ENCODE data around the gene TOP1.

Gene TOP1

DNA sequence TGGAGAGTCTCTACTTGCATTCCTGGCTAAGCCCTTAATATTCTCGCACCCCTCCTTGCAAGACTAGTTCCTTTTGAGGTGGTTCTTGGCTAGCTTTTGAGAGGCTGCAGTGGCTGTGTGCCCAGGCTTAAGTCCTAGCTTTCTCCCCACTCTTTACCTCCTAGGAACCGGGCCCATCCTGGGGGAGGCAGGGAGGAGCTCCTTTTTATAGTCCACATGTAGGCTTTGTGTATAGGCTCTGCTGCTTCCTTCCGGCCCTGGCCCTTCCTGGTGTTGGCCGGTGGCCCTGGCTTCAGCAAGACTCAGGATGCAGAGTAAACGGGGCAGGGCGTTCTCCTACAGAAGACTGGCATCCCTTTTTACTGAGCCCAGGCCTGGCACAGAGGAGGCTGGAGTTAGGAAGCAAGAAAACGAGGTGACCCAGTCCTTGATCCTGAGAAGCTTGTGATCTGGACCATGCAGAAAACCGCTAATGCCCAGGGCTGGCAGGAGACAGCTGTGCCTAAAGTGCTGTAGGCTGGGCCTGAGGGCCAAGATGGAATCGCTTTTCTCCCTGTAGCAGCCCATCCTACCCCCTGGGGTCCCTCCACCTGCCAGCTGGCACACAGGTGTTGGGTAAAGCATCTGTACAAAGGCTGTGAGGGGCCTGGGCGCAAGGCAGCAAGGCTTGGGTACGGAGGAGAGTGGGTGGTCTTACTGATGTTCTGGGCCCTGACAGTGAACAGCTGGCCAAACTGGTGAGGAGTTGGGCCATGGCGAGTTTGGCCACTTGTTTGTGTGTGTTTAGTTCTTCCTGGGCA, 117.4 kb downstream of the TOP1 start:
- Mint-ChIP-seq H3K36me3 (peaks cover 3% of the 10 kb centered on the region), H3K4me1 (peaks cover 49% of the 10 kb centered on the region), H3K4me3 (no peak overlapping the region), H3K27ac (no peak overlapping the region), H3K27me3 (no peaks in the 10 kb centered on the region), H3K9me3 (no peaks in the 10 kb centered on the region)
- DNase-seq (ENCODE audit: low spot score in 2 of 2) (no peak), ATAC-seq (ENCODE audit: low read depth) (no peak)

DNA sequence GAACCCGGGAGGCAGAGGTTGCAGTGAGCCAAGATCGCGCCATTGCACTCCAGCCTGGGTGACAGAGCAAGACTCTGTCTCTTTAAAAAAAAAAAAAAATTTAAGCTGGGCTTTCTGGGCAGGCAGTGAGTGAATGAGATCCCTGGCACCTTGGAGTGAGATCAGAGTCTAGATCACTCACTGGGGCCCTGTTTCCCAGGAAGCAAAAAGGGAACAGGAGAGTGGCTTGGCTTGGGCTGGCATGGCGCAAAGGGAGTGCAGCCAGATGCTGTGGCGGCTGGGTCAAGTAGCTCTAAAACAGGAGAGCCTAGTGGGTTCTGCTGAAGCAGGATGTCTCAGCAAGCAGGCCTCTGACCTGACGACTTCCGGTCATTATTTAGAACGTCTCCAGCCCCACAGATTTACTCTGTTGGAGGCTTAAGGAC, 119.2 kb downstream of the TOP1 start:
- ATAC-seq (ENCODE audit: low read depth) = no peak
- H3K4me3 Mint-ChIP-seq = no peak overlapping the region
- H3K36me3 Mint-ChIP-seq = peaks cover 5% of the 10 kb centered on the region
- peaks cover 45% of the 10 kb centered on the region for H3K4me1 Mint-ChIP-seq
- no peaks in the 10 kb centered on the region for H3K27me3 Mint-ChIP-seq
- H3K9me3 Mint-ChIP-seq = no peaks in the 10 kb centered on the region
- DNase-seq (ENCODE audit: low spot score in 2 of 2) = no peak
- H3K27ac Mint-ChIP-seq = no peak overlapping the region

DNA sequence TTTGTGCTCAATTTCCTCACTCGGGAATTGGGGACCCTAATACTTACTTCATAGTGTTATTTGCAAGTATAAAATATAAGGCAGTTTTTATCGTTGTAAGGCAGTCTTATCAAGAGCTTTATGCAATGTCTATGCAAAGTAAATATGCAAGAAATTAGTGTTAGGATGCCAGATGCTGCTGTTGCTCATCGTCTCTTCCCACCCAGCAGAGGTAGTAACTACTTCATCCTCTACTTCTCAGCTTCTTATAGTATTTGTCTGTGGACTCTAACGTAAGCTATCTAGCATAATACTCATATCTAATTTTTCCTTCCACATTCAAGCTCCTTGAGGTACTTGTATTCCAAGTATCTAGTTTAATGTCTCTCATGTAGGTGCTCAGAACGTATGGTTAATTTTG, 120.3 kb downstream of the TOP1 start:
- Mint-ChIP-seq H3K36me3 (peaks cover 5% of the 10 kb centered on the region), H3K4me3 (no peak overlapping the region), H3K27ac (no peak overlapping the region)

DNA sequence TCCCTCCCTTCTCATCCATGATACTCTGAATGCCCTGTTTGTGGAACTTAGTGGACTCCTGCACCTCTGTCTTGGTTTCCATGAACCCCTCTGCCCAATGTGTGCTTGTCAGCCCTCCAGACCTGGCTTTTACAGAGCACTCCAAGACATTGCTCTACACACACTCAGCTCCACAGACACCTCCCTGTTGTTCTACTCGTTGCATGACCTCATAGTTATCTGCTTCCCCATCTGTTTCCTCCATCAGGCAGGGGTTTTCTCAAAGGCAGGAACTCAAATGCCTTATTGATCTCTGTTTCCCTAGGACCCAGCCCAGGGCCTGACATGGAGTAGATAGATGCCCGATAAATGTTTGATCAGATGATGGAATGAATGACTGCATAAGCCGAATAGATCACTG, 122.0 kb downstream of the TOP1 start:
- peak; percentile 43 for ATAC-seq (ENCODE audit: low read depth)
- no peaks in the 10 kb centered on the region for H3K27me3 Mint-ChIP-seq
- no peaks in the 10 kb centered on the region for H3K9me3 Mint-ChIP-seq
- peak overlapping the region; percentile 48 for H3K27ac Mint-ChIP-seq
- no peak for DNase-seq (ENCODE audit: low spot score in 2 of 2)
- H3K4me3 Mint-ChIP-seq = no peak overlapping the region
- peaks cover 5% of the 10 kb centered on the region for H3K36me3 Mint-ChIP-seq
- H3K4me1 Mint-ChIP-seq = peaks cover 47% of the 10 kb centered on the region

More for the DNA sequence above, 120.3 kb downstream of the TOP1 start:
- Mint-ChIP-seq H3K9me3 (no peaks in the 10 kb centered on the region), H3K27me3 (no peaks in the 10 kb centered on the region), H3K4me1 (peaks cover 40% of the 10 kb centered on the region)
- ATAC-seq (ENCODE audit: low read depth) (no peak), DNase-seq (ENCODE audit: low spot score in 2 of 2) (no peak)

DNA sequence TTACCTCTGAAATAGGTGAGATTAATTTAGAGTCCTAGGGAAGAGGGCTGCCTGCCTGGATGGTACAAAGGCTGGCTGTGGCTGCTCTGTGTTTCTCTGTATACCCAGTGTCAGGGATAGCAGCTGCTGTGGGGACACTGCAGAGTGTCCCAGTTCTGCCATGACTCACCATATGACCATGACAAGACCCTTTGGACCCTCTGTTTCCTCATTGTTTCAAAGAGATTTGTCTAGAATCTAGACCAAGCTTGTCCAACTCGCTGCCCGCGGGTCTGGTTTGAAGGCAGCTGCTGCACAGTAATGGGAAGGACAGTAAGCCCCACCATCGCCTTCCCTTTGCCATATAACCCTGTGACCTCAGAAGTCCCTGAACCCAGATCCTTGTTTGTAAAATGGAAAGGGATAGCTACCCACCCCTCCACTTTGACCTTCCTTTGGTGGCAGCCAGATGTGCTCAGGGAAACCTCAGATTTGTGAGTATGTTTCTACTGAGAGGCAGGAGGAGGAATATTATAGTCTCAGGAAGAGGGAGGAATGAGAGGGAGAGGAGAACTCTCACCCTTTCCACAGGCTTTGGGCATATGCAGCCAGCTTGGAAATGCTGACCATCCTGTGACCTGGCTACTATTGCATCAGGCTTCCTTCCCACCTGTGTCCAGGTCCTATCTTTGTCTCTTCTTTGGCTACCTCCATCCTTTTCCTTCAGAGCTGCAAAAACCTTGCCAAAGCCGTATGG, 122.7 kb downstream of the TOP1 start:
- H3K36me3 Mint-ChIP-seq = peaks cover 5% of the 10 kb centered on the region
- no peaks in the 10 kb centered on the region for H3K9me3 Mint-ChIP-seq
- peak overlapping the region; percentile 48 for H3K27ac Mint-ChIP-seq
- no peak overlapping the region for H3K4me3 Mint-ChIP-seq
- ATAC-seq (ENCODE audit: low read depth) (no peak), DNase-seq (ENCODE audit: low spot score in 2 of 2) (no peak)
- H3K27me3 Mint-ChIP-seq = no peaks in the 10 kb centered on the region
- H3K4me1 Mint-ChIP-seq = peaks cover 45% of the 10 kb centered on the region

DNA sequence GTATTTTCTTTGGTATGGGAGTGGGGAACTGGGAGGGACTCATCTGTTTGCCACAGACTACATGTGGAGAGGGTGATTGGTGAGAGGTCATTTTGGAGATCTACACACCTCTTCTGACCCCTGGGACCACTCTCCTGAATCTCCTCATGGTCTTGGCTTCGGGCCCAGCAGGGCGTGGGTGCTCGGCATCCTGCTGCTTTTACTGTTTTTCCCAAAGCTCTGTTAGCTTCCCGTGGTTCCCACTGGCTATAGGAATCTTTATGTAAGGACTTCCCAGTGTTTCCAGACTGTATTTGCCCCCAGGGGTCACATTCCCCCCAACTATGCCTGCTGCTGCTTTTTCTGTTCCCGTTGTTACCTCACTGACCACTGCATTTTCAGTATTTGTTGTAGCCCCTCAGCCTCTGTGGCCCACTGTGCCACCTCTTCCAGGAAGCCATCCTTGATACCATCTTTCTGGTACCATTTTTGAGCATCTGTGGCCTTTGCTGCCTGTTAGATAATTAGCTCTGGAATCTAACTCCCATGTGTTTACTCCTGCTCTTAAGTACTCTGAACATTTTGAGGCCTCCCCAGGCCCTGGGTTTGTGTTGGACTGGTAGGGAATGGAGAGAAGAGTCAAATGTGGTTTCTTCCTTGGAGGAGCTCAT, 123.6 kb downstream of the TOP1 start:
- H3K27me3 Mint-ChIP-seq = no peaks in the 10 kb centered on the region
- H3K36me3 Mint-ChIP-seq = peaks cover 5% of the 10 kb centered on the region
- no peak for DNase-seq (ENCODE audit: low spot score in 2 of 2)
- no peak for ATAC-seq (ENCODE audit: low read depth)
- no peaks in the 10 kb centered on the region for H3K9me3 Mint-ChIP-seq
- H3K4me1 Mint-ChIP-seq = peaks cover 47% of the 10 kb centered on the region
- no peak overlapping the region for H3K4me3 Mint-ChIP-seq
- peak overlapping the region; percentile 40 for H3K27ac Mint-ChIP-seq

DNA sequence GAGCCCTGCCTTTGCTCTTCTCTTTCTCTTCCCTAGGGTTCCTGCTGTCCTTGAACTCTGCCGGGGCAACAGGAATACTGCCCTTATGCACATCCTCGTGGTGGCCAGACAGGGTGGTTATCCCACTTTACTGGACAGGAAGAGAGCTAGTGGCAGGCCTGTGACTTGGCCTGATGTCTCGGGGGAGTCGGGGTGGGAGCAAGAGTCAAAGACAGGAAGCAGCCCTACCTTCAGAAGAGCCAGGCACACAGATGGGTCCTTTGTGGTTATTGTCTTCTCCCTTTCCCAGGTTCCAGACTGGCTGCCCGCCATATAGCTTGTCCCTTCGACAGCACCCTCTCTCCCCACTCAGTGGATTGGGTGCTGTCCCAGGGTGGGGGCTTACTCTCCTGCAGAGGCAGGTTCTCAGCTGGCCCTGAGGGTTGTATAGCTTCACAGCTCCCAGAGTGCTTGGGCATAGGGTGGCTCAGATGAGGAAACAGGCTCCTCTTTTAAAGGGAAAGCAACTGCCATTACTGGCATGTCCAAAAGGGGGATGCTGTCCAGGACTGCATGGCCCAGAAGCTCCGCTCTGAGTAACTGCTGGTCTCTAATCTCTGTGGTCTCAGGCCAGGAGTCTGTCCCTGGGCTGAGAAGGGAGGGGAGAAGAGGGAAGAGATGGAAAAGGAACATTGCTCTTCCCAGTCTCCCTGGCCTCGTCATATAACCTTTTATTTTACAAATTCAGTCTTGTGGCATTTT, 126.0 kb downstream of the TOP1 start:
- peak overlapping the region; percentile 49 for H3K27ac Mint-ChIP-seq

DNA sequence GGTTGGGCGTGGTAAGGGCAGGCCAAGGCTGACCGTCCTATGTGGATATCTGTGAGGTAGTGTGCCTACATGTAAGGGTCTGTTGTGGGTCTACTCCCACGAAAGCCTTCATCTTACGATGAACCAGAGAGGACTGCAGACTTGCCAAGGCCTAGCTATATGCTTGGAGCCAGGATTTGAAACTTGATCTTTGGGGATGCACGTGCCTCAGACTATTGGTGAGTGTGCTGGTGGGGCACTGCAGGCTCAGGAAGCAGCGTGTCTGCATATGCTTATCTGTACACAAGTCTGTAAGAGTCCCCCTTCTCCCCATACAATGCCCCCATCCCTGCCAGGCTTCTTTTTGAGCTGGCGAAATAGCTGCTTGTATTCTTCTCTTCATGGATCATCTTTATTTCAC, 126.6 kb downstream of the TOP1 start:
- peaks cover 3% of the 10 kb centered on the region for H3K36me3 Mint-ChIP-seq
- H3K4me3 Mint-ChIP-seq = no peak overlapping the region
- no peaks in the 10 kb centered on the region for H3K9me3 Mint-ChIP-seq
- ATAC-seq (ENCODE audit: low read depth) = no peak
- no peak for DNase-seq (ENCODE audit: low spot score in 2 of 2)
- H3K4me1 Mint-ChIP-seq = peaks cover 52% of the 10 kb centered on the region
- peak overlapping the region; percentile 88 for H3K27ac Mint-ChIP-seq
- H3K27me3 Mint-ChIP-seq = no peaks in the 10 kb centered on the region

More for the DNA sequence above, 126.0 kb downstream of the TOP1 start:
- no peak for ATAC-seq (ENCODE audit: low read depth)
- peaks cover 53% of the 10 kb centered on the region for H3K4me1 Mint-ChIP-seq
- no peak for DNase-seq (ENCODE audit: low spot score in 2 of 2)
- H3K4me3 Mint-ChIP-seq = no peak overlapping the region
- H3K36me3 Mint-ChIP-seq = peaks cover 2% of the 10 kb centered on the region
- no peaks in the 10 kb centered on the region for H3K27me3 Mint-ChIP-seq
- no peaks in the 10 kb centered on the region for H3K9me3 Mint-ChIP-seq

DNA sequence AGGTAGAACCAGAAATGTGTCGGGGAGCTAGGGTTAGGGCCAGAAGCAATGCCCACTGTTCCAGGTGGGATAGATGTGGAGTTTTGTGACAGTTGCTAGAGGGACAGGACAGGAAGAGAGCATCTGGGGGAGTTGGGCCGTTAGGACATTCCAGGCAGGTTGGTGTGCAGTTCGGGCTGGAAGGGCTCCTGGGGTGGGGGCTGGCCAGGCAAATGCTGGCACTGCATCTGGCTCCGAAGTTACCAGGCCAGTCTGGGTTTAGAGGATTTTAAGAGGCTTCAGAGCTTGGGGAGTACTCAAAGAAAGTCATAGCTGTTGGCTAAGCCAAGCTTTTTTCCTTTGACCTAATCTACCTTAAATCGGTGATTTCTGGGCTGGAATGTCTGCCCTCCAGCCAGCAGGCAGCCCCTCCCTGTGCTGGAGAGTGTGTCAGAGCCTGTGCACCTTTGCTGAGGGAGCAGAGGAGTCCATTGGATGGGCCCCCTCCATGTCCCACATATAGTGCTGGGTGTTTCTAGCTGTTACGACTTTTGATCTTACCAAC, 129.5 kb downstream of the TOP1 start:
- H3K36me3 Mint-ChIP-seq = peaks cover 15% of the 10 kb centered on the region
- DNase-seq (ENCODE audit: low spot score in 2 of 2) = no peak
- H3K4me1 Mint-ChIP-seq = peaks cover 46% of the 10 kb centered on the region
- H3K27ac Mint-ChIP-seq = peak overlapping the region; percentile 88
- no peaks in the 10 kb centered on the region for H3K9me3 Mint-ChIP-seq
- H3K4me3 Mint-ChIP-seq = no peak overlapping the region
- H3K27me3 Mint-ChIP-seq = no peaks in the 10 kb centered on the region
- ATAC-seq (ENCODE audit: low read depth) = no peak

DNA sequence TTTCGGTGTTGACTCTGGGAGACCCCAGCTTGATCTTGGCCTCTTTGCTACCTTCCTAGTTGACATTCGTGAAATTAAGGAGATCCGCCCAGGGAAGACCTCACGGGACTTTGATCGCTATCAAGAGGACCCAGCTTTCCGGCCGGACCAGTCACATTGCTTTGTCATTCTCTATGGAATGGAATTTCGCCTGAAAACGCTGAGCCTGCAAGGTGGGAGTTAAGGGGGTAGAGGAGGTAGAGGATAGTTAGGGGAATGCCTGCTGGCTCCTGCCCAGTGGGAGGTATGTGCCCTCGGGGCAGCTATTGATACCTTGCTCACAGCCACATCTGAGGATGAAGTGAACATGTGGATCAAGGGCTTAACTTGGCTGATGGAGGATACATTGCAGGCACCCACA, 130.9 kb downstream of the TOP1 start:
- Mint-ChIP-seq H3K4me1 (peaks cover 40% of the 10 kb centered on the region), H3K4me3 (no peak overlapping the region), H3K9me3 (no peaks in the 10 kb centered on the region), H3K27ac (peak overlapping the region; percentile 14), H3K27me3 (no peaks in the 10 kb centered on the region), H3K36me3 (peaks cover 23% of the 10 kb centered on the region)
- ATAC-seq (ENCODE audit: low read depth) (no peak), DNase-seq (ENCODE audit: low spot score in 2 of 2) (no peak)

DNA sequence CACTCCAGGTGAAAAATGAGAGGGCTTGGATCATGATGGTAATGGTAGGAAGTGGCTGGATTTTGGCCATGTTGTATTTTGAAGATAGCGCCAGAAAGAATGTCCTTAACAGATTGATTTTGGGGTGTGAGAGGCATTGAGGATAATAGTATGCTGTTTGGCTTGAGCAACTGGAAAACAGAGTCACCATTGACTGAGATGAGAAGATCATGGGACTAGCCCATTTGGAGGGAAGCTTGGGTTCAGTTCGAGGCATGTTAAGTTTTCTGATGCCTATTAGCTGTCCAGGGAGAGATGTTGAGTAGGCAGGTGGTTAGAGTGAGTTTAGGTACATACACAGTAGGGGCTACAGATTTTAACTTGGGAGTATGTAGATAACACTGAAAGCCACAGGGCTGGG, 132.1 kb downstream of the TOP1 start:
- DNase-seq (ENCODE audit: low spot score in 2 of 2) (no peak), ATAC-seq (ENCODE audit: low read depth) (no peak)
- H3K27me3 Mint-ChIP-seq = no peaks in the 10 kb centered on the region
- H3K27ac Mint-ChIP-seq = peak overlapping the region; percentile 14
- no peaks in the 10 kb centered on the region for H3K9me3 Mint-ChIP-seq
- no peak overlapping the region for H3K4me3 Mint-ChIP-seq
- H3K4me1 Mint-ChIP-seq = peaks cover 30% of the 10 kb centered on the region
- peaks cover 29% of the 10 kb centered on the region for H3K36me3 Mint-ChIP-seq

DNA sequence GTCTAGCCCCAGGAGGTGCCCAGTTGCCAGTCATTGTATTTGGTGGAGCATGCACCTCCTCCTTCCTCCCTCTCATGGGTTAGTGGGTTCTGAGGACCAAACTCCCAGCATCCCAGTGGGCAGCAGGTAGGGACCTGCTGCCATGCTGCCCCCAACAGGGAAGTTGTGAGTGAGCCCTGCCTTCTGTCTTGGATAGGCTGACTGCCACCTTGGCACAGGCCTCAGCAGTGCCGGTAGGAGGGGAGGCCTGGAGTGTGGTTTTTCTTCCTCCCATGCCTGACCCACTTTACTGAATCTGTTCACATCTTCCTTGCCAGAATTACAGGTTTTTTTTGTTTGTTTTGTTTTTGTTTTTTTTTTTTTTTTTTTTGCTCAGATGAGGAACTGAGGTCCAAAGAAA, 133.3 kb downstream of the TOP1 start:
- no peak for ATAC-seq (ENCODE audit: low read depth)
- no peak overlapping the region for H3K4me3 Mint-ChIP-seq
- H3K27ac Mint-ChIP-seq = no peak overlapping the region
- H3K27me3 Mint-ChIP-seq = no peaks in the 10 kb centered on the region
- DNase-seq (ENCODE audit: low spot score in 2 of 2) = no peak
- H3K4me1 Mint-ChIP-seq = peaks cover 25% of the 10 kb centered on the region
- peaks cover 40% of the 10 kb centered on the region for H3K36me3 Mint-ChIP-seq
- H3K9me3 Mint-ChIP-seq = no peaks in the 10 kb centered on the region

DNA sequence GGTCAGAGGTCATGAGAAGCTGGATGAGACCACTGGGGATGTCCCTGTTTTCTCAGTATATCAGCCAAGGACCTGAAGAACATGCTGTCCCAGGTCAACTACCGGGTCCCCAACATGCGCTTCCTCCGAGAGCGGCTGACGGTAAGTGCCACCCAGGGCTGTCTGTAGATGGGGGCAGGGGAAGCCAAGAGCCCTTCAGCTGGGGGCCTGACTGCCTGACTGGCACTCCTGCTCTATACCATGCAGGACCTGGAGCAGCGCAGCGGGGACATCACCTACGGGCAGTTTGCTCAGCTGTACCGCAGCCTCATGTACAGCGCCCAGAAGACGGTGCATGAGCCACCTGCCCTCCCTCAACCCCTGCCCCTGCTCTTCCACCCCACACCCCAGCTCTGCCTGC, 133.8 kb downstream of the TOP1 start:
- H3K9me3 Mint-ChIP-seq = no peaks in the 10 kb centered on the region
- H3K4me3 Mint-ChIP-seq = no peak overlapping the region
- no peak for DNase-seq (ENCODE audit: low spot score in 2 of 2)
- no peaks in the 10 kb centered on the region for H3K27me3 Mint-ChIP-seq
- no peak for ATAC-seq (ENCODE audit: low read depth)
- no peak overlapping the region for H3K27ac Mint-ChIP-seq
- peaks cover 24% of the 10 kb centered on the region for H3K4me1 Mint-ChIP-seq
- peaks cover 44% of the 10 kb centered on the region for H3K36me3 Mint-ChIP-seq

All from memory B cell (primary cell).